ENCODE data around the gene TSTD1.
A peak's percentile ranks its signal among the peaks of the same experiment; 100 is the strongest.
"Not testable (repeated sequence)": the region's sequence is repeated elsewhere in the genome, so short reads cannot be mapped to it uniquely, and the experiment has no call there.

Gene TSTD1

GRCh38 chr1:161019751-161020495 lies 18.8 kb downstream of the TSTD1 start:
- no peaks in the 10 kb centered on the region for H3K9me3 ChIP-seq (ENCODE audit: control insufficient read depth, insufficient read depth, low read length)
- no peak overlapping the region for H3K27ac ChIP-seq (ENCODE audit: low read length)
- peak overlapping the region; percentile 74; the same call in 1 of the 2 replicates for H3K4me3 ChIP-seq (ENCODE audit: low read length)
- WGBS (ENCODE audit: insufficient coverage, insufficient read length), result no CpG with 5 or more reads among the region's 10 CpGs
- H3K4me1 ChIP-seq (ENCODE audit: control insufficient read depth, insufficient read depth, low read length), result peaks cover 3% of the 10 kb centered on the region
- no peak for DNase-seq (ENCODE audit: low read depth, low spot score)
- H3K36me3 ChIP-seq (ENCODE audit: control insufficient read depth, insufficient read depth, low read length), result no peaks in the 10 kb centered on the region
- H3K27me3 ChIP-seq (ENCODE audit: control insufficient read depth, insufficient read depth, low read length), result no peaks in the 10 kb centered on the region

DNA sequence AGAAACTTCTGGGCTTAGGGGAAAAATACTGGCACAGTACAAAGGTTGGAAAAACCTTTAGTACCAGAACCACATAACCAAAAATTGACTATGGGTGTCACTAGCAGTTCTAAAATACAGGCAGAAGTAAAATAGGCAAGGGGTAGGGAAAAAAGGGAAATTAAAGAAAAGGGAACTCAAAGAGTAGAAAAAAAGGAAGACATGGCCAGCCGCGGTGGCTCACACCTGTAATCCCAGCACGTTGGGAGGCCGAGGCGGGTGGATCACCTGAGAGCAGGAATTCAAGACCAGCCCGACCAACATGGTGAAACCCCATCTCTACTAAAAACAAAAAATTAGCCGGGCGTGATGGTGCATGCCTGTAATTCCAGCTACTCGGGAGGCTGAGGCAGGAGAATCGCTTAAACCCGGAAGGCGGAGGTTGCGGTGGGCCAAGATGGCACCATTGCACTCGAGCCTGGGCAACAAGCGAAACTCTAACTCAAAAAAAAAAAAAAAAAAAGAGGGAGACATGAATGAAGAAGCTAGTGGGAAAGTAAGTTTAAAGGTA lies 19.6 kb downstream of the TSTD1 start:
- WGBS (ENCODE audit: insufficient coverage, insufficient read length), result no CpG with 5 or more reads among the region's 15 CpGs
- H3K36me3 ChIP-seq (ENCODE audit: control insufficient read depth, insufficient read depth, low read length); H3K4me1 ChIP-seq (ENCODE audit: control insufficient read depth, insufficient read depth, low read length); H3K4me3 ChIP-seq (ENCODE audit: low read length); H3K9me3 ChIP-seq (ENCODE audit: control insufficient read depth, insufficient read depth, low read length); H3K27me3 ChIP-seq (ENCODE audit: control insufficient read depth, insufficient read depth, low read length); DNase-seq (ENCODE audit: low read depth, low spot score); H3K27ac ChIP-seq (ENCODE audit: low read length): not testable (repeated sequence)

DNA sequence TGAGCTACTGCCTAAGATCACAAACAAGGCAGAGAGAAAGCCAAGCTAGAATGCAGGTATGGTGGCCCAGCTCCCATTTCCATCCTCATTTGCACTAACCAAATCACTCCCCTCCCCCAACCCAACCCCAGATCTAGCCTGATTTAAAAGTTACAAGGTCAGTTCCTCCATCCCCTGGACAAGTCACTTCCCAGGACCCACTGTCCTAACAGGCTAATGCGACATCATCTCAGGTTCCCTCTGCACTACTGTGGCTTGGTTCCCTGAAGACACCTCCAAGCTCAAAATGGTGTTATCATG lies 20.2 kb downstream of the TSTD1 start:
- WGBS (ENCODE audit: insufficient coverage, insufficient read length), result no CpG with 5 or more reads among the region's 1 CpG
- Histone ChIP-seq H3K4me3 (ENCODE audit: low read length) (no peak overlapping the region), H3K36me3 (ENCODE audit: control insufficient read depth, insufficient read depth, low read length) (no peaks in the 10 kb centered on the region), H3K27me3 (ENCODE audit: control insufficient read depth, insufficient read depth, low read length) (no peaks in the 10 kb centered on the region), H3K9me3 (ENCODE audit: control insufficient read depth, insufficient read depth, low read length) (no peaks in the 10 kb centered on the region), H3K27ac (ENCODE audit: low read length) (no peak overlapping the region), H3K4me1 (ENCODE audit: control insufficient read depth, insufficient read depth, low read length) (peaks cover 3% of the 10 kb centered on the region)
- no peak for DNase-seq (ENCODE audit: low read depth, low spot score)

GRCh38 chr1:161017756-161018630 lies 20.8 kb downstream of the TSTD1 start:
- Histone ChIP-seq H3K4me3 (ENCODE audit: low read length) (no peak overlapping the region), H3K4me1 (ENCODE audit: control insufficient read depth, insufficient read depth, low read length) (peaks cover 7% of the 10 kb centered on the region)
- WGBS (ENCODE audit: insufficient coverage, insufficient read length), result no CpG with 5 or more reads among the region's 5 CpGs

GRCh38 chr1:161017181-161017580 lies 21.6 kb downstream of the TSTD1 start:
- H3K9me3 ChIP-seq (ENCODE audit: control insufficient read depth, insufficient read depth, low read length); H3K4me3 ChIP-seq (ENCODE audit: low read length); DNase-seq (ENCODE audit: low read depth, low spot score); H3K36me3 ChIP-seq (ENCODE audit: control insufficient read depth, insufficient read depth, low read length); H3K4me1 ChIP-seq (ENCODE audit: control insufficient read depth, insufficient read depth, low read length); H3K27me3 ChIP-seq (ENCODE audit: control insufficient read depth, insufficient read depth, low read length); H3K27ac ChIP-seq (ENCODE audit: low read length): not testable (repeated sequence)
- no CpG with 5 or more reads among the region's 7 CpGs for WGBS (ENCODE audit: insufficient coverage, insufficient read length)

More at GRCh38 chr1:161017756-161018630, 20.8 kb downstream of the TSTD1 start:
- Histone ChIP-seq H3K27ac (ENCODE audit: low read length) (no peak overlapping the region), H3K36me3 (ENCODE audit: control insufficient read depth, insufficient read depth, low read length) (no peaks in the 10 kb centered on the region), H3K27me3 (ENCODE audit: control insufficient read depth, insufficient read depth, low read length) (no peaks in the 10 kb centered on the region), H3K9me3 (ENCODE audit: control insufficient read depth, insufficient read depth, low read length) (no peaks in the 10 kb centered on the region)
- no peak for DNase-seq (ENCODE audit: low read depth, low spot score)

- no CpG with 5 or more reads among the region's 1 CpG for WGBS (ENCODE audit: insufficient coverage, insufficient read length)
- not testable (repeated sequence) for H3K27ac ChIP-seq (ENCODE audit: low read length); H3K4me1 ChIP-seq (ENCODE audit: control insufficient read depth, insufficient read depth, low read length); DNase-seq (ENCODE audit: low read depth, low spot score); H3K27me3 ChIP-seq (ENCODE audit: control insufficient read depth, insufficient read depth, low read length); H3K4me3 ChIP-seq (ENCODE audit: low read length); H3K36me3 ChIP-seq (ENCODE audit: control insufficient read depth, insufficient read depth, low read length); H3K9me3 ChIP-seq (ENCODE audit: control insufficient read depth, insufficient read depth, low read length)
These were observed 22.1 kb downstream of the TSTD1 start for GRCh38 chr1:161016683-161017082.

DNA sequence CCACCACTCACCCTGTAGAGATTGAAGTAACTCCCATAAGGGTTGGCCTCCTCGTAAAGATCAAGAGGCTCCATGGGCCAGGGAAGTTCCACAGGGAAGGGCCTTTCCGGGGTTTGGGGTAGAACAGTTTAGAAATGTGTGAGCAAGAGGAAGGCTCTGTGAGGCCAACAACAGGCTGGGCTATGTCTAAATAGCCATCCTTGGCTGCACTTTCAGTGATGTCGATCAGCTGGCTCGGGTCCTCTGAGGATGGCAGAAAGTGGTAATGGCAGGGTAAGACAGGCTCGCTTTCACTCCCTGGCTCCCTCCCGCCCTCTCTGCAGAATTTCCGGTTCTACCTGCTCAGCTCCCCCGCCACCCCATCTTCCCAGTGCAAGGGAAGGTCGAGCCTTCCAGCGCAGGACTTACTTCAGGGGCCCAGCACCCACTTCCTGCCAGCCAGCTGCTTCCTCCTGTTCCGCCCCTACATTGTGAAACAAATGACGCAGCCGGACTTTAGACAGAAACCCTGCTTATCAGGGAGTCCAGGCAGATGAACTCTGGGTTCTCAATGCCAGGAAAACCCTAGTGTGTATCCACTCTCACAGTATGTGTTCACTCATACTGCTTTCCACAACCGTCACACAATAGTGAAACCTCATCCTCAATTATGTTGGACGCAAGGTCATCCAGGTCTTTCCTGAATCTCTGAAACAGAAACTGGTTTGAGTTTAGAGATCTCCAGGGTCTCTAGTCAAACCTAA lies 25.1 kb downstream of the TSTD1 start:
- no peak overlapping the region for H3K27ac ChIP-seq (ENCODE audit: low read length)
- peaks cover 7% of the 10 kb centered on the region for H3K4me1 ChIP-seq (ENCODE audit: control insufficient read depth, insufficient read depth, low read length)
- H3K36me3 ChIP-seq (ENCODE audit: control insufficient read depth, insufficient read depth, low read length), result no peaks in the 10 kb centered on the region
- no peak overlapping the region for H3K4me3 ChIP-seq (ENCODE audit: low read length)
- H3K27me3 ChIP-seq (ENCODE audit: control insufficient read depth, insufficient read depth, low read length), result no peaks in the 10 kb centered on the region
- no peaks in the 10 kb centered on the region for H3K9me3 ChIP-seq (ENCODE audit: control insufficient read depth, insufficient read depth, low read length)
- WGBS (ENCODE audit: insufficient coverage, insufficient read length), result no CpG with 5 or more reads among the region's 15 CpGs
- no peak for DNase-seq (ENCODE audit: low read depth, low spot score)

- Histone ChIP-seq H3K4me1 (ENCODE audit: control insufficient read depth, insufficient read depth, low read length) (peaks cover 7% of the 10 kb centered on the region), H3K9me3 (ENCODE audit: control insufficient read depth, insufficient read depth, low read length) (no peaks in the 10 kb centered on the region), H3K27me3 (ENCODE audit: control insufficient read depth, insufficient read depth, low read length) (no peaks in the 10 kb centered on the region), H3K4me3 (ENCODE audit: low read length) (no peak overlapping the region), H3K27ac (ENCODE audit: low read length) (no peak overlapping the region), H3K36me3 (ENCODE audit: control insufficient read depth, insufficient read depth, low read length) (no peaks in the 10 kb centered on the region)
- DNase-seq (ENCODE audit: low read depth, low spot score), result no peak
These were observed 25.7 kb downstream of the TSTD1 start for GRCh38 chr1:161013131-161013487.

- Histone ChIP-seq H3K4me3 (ENCODE audit: low read length) (no peak overlapping the region), H3K9me3 (ENCODE audit: control insufficient read depth, insufficient read depth, low read length) (peaks cover 2% of the 10 kb centered on the region; the same call in 1 of the 2 replicates), H3K27ac (ENCODE audit: low read length) (no peak overlapping the region), H3K27me3 (ENCODE audit: control insufficient read depth, insufficient read depth, low read length) (no peaks in the 10 kb centered on the region), H3K36me3 (ENCODE audit: control insufficient read depth, insufficient read depth, low read length) (no peaks in the 10 kb centered on the region), H3K4me1 (ENCODE audit: control insufficient read depth, insufficient read depth, low read length) (peaks cover 4% of the 10 kb centered on the region)
- WGBS (ENCODE audit: insufficient coverage, insufficient read length), result no CpG with 5 or more reads among the region's 3 CpGs
- no peak for DNase-seq (ENCODE audit: low read depth, low spot score)
These were observed 26.3 kb downstream of the TSTD1 start for GRCh38 chr1:161012420-161012819.

GRCh38 chr1:161009602-161010211 lies 29.1 kb downstream of the TSTD1 start:
- WGBS (ENCODE audit: insufficient coverage, insufficient read length), result no CpG with 5 or more reads among the region's 7 CpGs
- DNase-seq (ENCODE audit: low read depth, low spot score), result no peak
- Histone ChIP-seq H3K36me3 (ENCODE audit: control insufficient read depth, insufficient read depth, low read length) (no peaks in the 10 kb centered on the region; the same call in 1 of the 2 replicates), H3K9me3 (ENCODE audit: control insufficient read depth, insufficient read depth, low read length) (peaks cover 2% of the 10 kb centered on the region; the same call in 1 of the 2 replicates), H3K27ac (ENCODE audit: low read length) (no peak overlapping the region), H3K27me3 (ENCODE audit: control insufficient read depth, insufficient read depth, low read length) (no peaks in the 10 kb centered on the region), H3K4me3 (ENCODE audit: low read length) (no peak overlapping the region), H3K4me1 (ENCODE audit: control insufficient read depth, insufficient read depth, low read length) (peaks cover 5% of the 10 kb centered on the region)
